ENCODE results near the gene SERGEF.

The SERGEF gene

GRCh38 chr11:17967661-17968060 lies 45.2 kb downstream of the SERGEF start:
- no peak overlapping the region for H3K4me3 ChIP-seq (ENCODE audit: low read depth, low read length)
- DNase-seq (ENCODE audit: low read depth): no peak

- DNase-seq (ENCODE audit: low read depth): no peak
- no peak overlapping the region for H3K4me3 ChIP-seq (ENCODE audit: low read depth, low read length)
Observed at GRCh38 chr11:17960091-17960490, 52.8 kb downstream of the SERGEF start.

GRCh38 chr11:17958446-17958845 lies 54.4 kb downstream of the SERGEF start:
- no peak for DNase-seq (ENCODE audit: low read depth)
- no peak overlapping the region for H3K4me3 ChIP-seq (ENCODE audit: low read depth, low read length)

GRCh38 chr11:17954395-17955252 lies 58.2 kb downstream of the SERGEF start:
- H3K4me3 ChIP-seq (ENCODE audit: low read depth, low read length): no peak overlapping the region
- peak; percentile 14 for DNase-seq (ENCODE audit: low read depth)

- no peak overlapping the region for H3K4me3 ChIP-seq (ENCODE audit: low read depth, low read length)
- no peak for DNase-seq (ENCODE audit: low read depth)
Observed at GRCh38 chr11:17952487-17952886, 60.4 kb downstream of the SERGEF start.

- DNase-seq (ENCODE audit: low read depth): no peak
- H3K4me3 ChIP-seq (ENCODE audit: low read depth, low read length): no peak overlapping the region
Observed at GRCh38 chr11:17951685-17952388, 61.0 kb downstream of the SERGEF start.

- H3K4me3 ChIP-seq (ENCODE audit: low read depth, low read length): no peak overlapping the region
- DNase-seq (ENCODE audit: low read depth): no peak
Observed at GRCh38 chr11:17950644-17951043, 62.2 kb downstream of the SERGEF start.

GRCh38 chr11:17948296-17948695 lies 64.6 kb downstream of the SERGEF start:
- DNase-seq (ENCODE audit: low read depth): no peak
- no peak overlapping the region for H3K4me3 ChIP-seq (ENCODE audit: low read depth, low read length)

- no peak overlapping the region for H3K4me3 ChIP-seq (ENCODE audit: low read depth, low read length)
- no peak for DNase-seq (ENCODE audit: low read depth)
Observed at GRCh38 chr11:17939542-17939941, 73.3 kb downstream of the SERGEF start.

GRCh38 chr11:17936790-17937189 lies 76.1 kb downstream of the SERGEF start:
- no peak overlapping the region for H3K4me3 ChIP-seq (ENCODE audit: low read depth, low read length)
- DNase-seq (ENCODE audit: low read depth): no peak

- no peak for DNase-seq (ENCODE audit: low read depth)
- no peak overlapping the region for H3K4me3 ChIP-seq (ENCODE audit: low read depth, low read length)
Observed at GRCh38 chr11:17934194-17934593, 78.7 kb downstream of the SERGEF start.

- no peak for DNase-seq (ENCODE audit: low read depth)
- H3K4me3 ChIP-seq (ENCODE audit: low read depth, low read length): no peak overlapping the region
Observed at GRCh38 chr11:17933708-17934107, 79.1 kb downstream of the SERGEF start.

- no peak overlapping the region for H3K4me3 ChIP-seq (ENCODE audit: low read depth, low read length)
- no peak for DNase-seq (ENCODE audit: low read depth)
Observed at GRCh38 chr11:17932472-17932871, 80.4 kb downstream of the SERGEF start.

- H3K4me3 ChIP-seq (ENCODE audit: low read depth, low read length): no peak overlapping the region
- DNase-seq (ENCODE audit: low read depth): no peak
Observed at GRCh38 chr11:17931595-17931994, 81.3 kb downstream of the SERGEF start.

GRCh38 chr11:17930544-17931125 lies 82.2 kb downstream of the SERGEF start:
- no peak for DNase-seq (ENCODE audit: low read depth)
- H3K4me3 ChIP-seq (ENCODE audit: low read depth, low read length): no peak overlapping the region

GRCh38 chr11:17929171-17929570 lies 83.7 kb downstream of the SERGEF start:
- no peak for DNase-seq (ENCODE audit: low read depth)
- H3K4me3 ChIP-seq (ENCODE audit: low read depth, low read length): no peak overlapping the region

- H3K4me3 ChIP-seq (ENCODE audit: low read depth, low read length): no peak overlapping the region
- peak; percentile 77 for DNase-seq (ENCODE audit: low read depth)
Observed at GRCh38 chr11:17927681-17928343, 85.0 kb downstream of the SERGEF start.

GRCh38 chr11:17927041-17927440 lies 85.8 kb downstream of the SERGEF start:
- DNase-seq (ENCODE audit: low read depth): no peak
- no peak overlapping the region for H3K4me3 ChIP-seq (ENCODE audit: low read depth, low read length)

GRCh38 chr11:17924713-17925112 lies 88.1 kb downstream of the SERGEF start:
- DNase-seq (ENCODE audit: low read depth): no peak
- no peak overlapping the region for H3K4me3 ChIP-seq (ENCODE audit: low read depth, low read length)

GRCh38 chr11:17923217-17923616 lies 89.6 kb downstream of the SERGEF start:
- no peak for DNase-seq (ENCODE audit: low read depth)
- no peak overlapping the region for H3K4me3 ChIP-seq (ENCODE audit: low read depth, low read length)
